Suprapubic skin (tissue), 4 donors: Measurements from ENCODE around the gene USP10. TPM values are rescaled to one million over a fixed set of nuclear protein-coding genes. Genes with fewer than 3 reads are reported as not detected.

ENCODE experiments used
- DNase-seq, 2 donors: peaks; one replicate each; pipeline ENCODE4 v3.0.0-alpha.2; 2019; ENCODE audit warnings: low spot score in 2 of 2
- H3K27ac ChIP-seq: fragments of 200-600 bp; sonication (generic); one replicate; pipeline ENCODE4 v1.5.1; 2019
- H3K27me3 ChIP-seq: fragments of 200-600 bp; sonication (generic); one replicate; pipeline ENCODE4 v1.5.1; 2019
- H3K36me3 ChIP-seq: fragments of 200-600 bp; sonication (generic); one replicate; pipeline ENCODE4 v1.5.1; 2019
- H3K4me1 ChIP-seq: fragments of 200-600 bp; sonication (generic); one replicate; pipeline ENCODE4 v1.5.1; 2019
- H3K4me3 ChIP-seq: fragments of 200-600 bp; sonication (generic); one replicate; pipeline ENCODE4 v1.5.1; 2019; ENCODE audit warnings: mild to moderate bottlenecking
- H3K9me3 ChIP-seq: fragments of 200-600 bp; sonication (generic); one replicate; pipeline ENCODE4 v1.5.1; 2019
- EP300 ChIP-seq: sonication (generic); formaldehyde crosslinking; IDR thresholded peaks from one replicate; pipeline ENCODE4 v1.6.1; 2017; ENCODE audit warnings: antibody characterized with exemption
- POLR2A ChIP-seq, 2 donors: fragments of 450-650 bp; IDR thresholded peaks; one replicate each; pipeline ENCODE4 v1.6.1; 2017; ENCODE audit warnings: antibody characterized with exemption in 2 of 2, mild to moderate bottlenecking in 2 of 2, moderate library complexity in 2 of 2
- POLR2AphosphoS5 ChIP-seq, 3 donors: sonication (generic); formaldehyde crosslinking; IDR thresholded peaks; one replicate each; pipeline ENCODE4 v1.6.1; 2017; ENCODE audit warnings: antibody characterized with exemption in 3 of 3
- WGBS: methylation state at CpG from one replicate; pipeline ENCODE4 v1.1.5; 2018; 5-methylcytosine and 5-hydroxymethylcytosine counted together
- total RNA-seq, 4 donors: library from RNA; depleted of rRNA; stranded (reverse); fragments of >200 nt; gene quantifications; one replicate each; pipeline ENCODE4 v1.1.0, GENCODE V29; 2016
- TF ChIP-seq, protein P1 (sequence below), 2 donors: fragments of 200-600 bp in 1 of 2; fragments of 450-650 bp in 1 of 2; sonication (generic) in 1 of 2; IDR thresholded peaks; one replicate each; pipeline ENCODE4 v1.5.1; 2016 to 2019; ENCODE audit warnings: antibody characterized with exemption in 2 of 2, mild to moderate bottlenecking in 1 of 2, moderate library complexity in 1 of 2

USP10 gene
- total RNA-seq, 4 donors from 2014 or later = 58.5 to 92.2 (median 69.8) TPM

- Histone ChIP-seq H3K9me3 (no peaks in the 10 kb centered on the region), H3K4me1 (peaks cover 33% of the 10 kb centered on the region), H3K27ac (no peak overlapping the region), H3K27me3 (no peaks in the 10 kb centered on the region), H3K36me3 (no peaks in the 10 kb centered on the region), H3K4me3 (no peak overlapping the region)
- DNase-seq = no peak
- TF ChIP-seq POLR2A (IDR thresholded peaks at IDR 0.05) (no peak), POLR2AphosphoS5 (IDR thresholded peaks at IDR 0.05) (no peak), EP300 (no peak)
- TF ChIP-seq, protein P1, sequence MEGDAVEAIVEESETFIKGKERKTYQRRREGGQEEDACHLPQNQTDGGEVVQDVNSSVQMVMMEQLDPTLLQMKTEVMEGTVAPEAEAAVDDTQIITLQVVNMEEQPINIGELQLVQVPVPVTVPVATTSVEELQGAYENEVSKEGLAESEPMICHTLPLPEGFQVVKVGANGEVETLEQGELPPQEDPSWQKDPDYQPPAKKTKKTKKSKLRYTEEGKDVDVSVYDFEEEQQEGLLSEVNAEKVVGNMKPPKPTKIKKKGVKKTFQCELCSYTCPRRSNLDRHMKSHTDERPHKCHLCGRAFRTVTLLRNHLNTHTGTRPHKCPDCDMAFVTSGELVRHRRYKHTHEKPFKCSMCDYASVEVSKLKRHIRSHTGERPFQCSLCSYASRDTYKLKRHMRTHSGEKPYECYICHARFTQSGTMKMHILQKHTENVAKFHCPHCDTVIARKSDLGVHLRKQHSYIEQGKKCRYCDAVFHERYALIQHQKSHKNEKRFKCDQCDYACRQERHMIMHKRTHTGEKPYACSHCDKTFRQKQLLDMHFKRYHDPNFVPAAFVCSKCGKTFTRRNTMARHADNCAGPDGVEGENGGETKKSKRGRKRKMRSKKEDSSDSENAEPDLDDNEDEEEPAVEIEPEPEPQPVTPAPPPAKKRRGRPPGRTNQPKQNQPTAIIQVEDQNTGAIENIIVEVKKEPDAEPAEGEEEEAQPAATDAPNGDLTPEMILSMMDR (IDR thresholded peaks at IDR 0.05) = no peak
- WGBS = 89% methylated on average over 10 of the region's 10 CpGs
Observed at GRCh38 chr16:84703681-84704080, 3.9 kb downstream of the USP10 start.

DNA sequence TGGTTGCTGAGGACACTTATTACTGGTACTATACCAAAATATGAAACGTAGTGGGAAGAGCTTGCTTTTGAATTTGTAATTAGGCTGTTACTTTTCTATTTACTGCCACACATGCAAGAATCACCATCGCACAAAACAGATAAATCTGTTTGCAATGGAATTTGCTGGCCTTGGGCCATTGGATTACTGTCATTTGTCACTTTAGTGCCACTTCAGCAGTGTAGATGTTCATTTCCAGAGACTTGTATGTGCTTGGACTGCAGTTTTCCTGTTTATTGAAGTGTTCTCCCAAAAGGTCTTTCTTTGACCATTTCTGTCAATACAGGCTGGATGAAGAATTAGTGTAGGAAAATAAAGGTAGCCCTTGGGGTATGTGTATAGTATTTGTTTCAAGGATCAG is 4.5 kb downstream of the USP10 start:
- H3K27me3 ChIP-seq = no peaks in the 10 kb centered on the region
- DNase-seq = no peak
- no peak overlapping the region for H3K27ac ChIP-seq
- H3K4me3 ChIP-seq = no peak overlapping the region
- H3K36me3 ChIP-seq = no peaks in the 10 kb centered on the region
- WGBS = 44% methylated on average over 2 of the region's 2 CpGs
- no peak for TF ChIP-seq POLR2A (IDR thresholded peaks at IDR 0.05)
- TF ChIP-seq POLR2AphosphoS5 (IDR thresholded peaks at IDR 0.05) = no peak
- no peak for TF ChIP-seq EP300
- TF ChIP-seq, protein P1 (IDR thresholded peaks at IDR 0.05) = no peak
- peaks cover 29% of the 10 kb centered on the region for H3K4me1 ChIP-seq
- no peaks in the 10 kb centered on the region for H3K9me3 ChIP-seq

DNA sequence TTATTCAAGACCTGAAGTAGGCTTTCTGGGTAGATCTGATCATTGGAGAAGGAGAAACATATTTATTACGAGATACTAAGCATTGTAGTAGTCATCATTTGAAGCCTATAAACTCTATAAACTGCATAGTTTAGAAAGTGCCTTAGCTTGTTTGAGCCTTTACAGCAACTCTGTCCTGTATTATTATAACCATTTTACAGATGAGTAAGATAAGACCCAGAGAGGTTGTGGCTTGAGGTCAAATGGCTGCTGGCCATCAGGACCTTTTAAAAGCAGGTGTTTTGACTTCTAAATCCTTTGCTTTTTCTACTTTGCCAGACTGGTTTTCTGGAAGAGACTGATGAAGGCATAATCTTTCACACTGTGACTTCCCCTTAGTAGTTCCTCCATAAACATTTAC is 7.1 kb downstream of the USP10 start:
- Histone ChIP-seq H3K9me3 (no peaks in the 10 kb centered on the region), H3K27ac (no peak overlapping the region), H3K4me3 (no peak overlapping the region), H3K36me3 (no peaks in the 10 kb centered on the region), H3K4me1 (peaks cover 19% of the 10 kb centered on the region), H3K27me3 (no peaks in the 10 kb centered on the region)
- TF ChIP-seq POLR2AphosphoS5 (IDR thresholded peaks at IDR 0.05) = no peak
- TF ChIP-seq, protein P1 (IDR thresholded peaks at IDR 0.05) = no peak
- TF ChIP-seq POLR2A (IDR thresholded peaks at IDR 0.05) = no peak
- TF ChIP-seq EP300 = no peak
- WGBS = 86% methylated on average over 1 of the region's 1 CpG
- no peak for DNase-seq

- 92% methylated on average over 10 of the region's 10 CpGs for WGBS
- Histone ChIP-seq H3K36me3 (no peaks in the 10 kb centered on the region), H3K4me3 (no peak overlapping the region), H3K27ac (no peak overlapping the region), H3K4me1 (peaks cover 12% of the 10 kb centered on the region), H3K9me3 (no peaks in the 10 kb centered on the region), H3K27me3 (no peaks in the 10 kb centered on the region)
- no peak for DNase-seq
- TF ChIP-seq, protein P1 (IDR thresholded peaks at IDR 0.05) = no peak
- no peak for TF ChIP-seq POLR2A (IDR thresholded peaks at IDR 0.05)
- TF ChIP-seq EP300 = no peak
- TF ChIP-seq POLR2AphosphoS5 (IDR thresholded peaks at IDR 0.05) = no peak
Observed at GRCh38 chr16:84709609-84710008, 9.8 kb downstream of the USP10 start.

- H3K4me1 ChIP-seq = peaks cover 12% of the 10 kb centered on the region
- H3K4me3 ChIP-seq = no peak overlapping the region
- no peak for DNase-seq
- 81% methylated on average over 11 of the region's 11 CpGs for WGBS
- no peaks in the 10 kb centered on the region for H3K27me3 ChIP-seq
- H3K9me3 ChIP-seq = no peaks in the 10 kb centered on the region
- H3K27ac ChIP-seq = no peak overlapping the region
- no peak for TF ChIP-seq EP300
- TF ChIP-seq POLR2A (IDR thresholded peaks at IDR 0.05) = no peak
- TF ChIP-seq, protein P1 (IDR thresholded peaks at IDR 0.05) = no peak
- TF ChIP-seq POLR2AphosphoS5 (IDR thresholded peaks at IDR 0.05) = no peak
- no peaks in the 10 kb centered on the region for H3K36me3 ChIP-seq
Observed at GRCh38 chr16:84710686-84711085, 10.9 kb downstream of the USP10 start.
